ENCODE measurements around the gene CAPN2.

CAPN2 gene

GRCh38 chr1:223727541-223727940 is 15.2 kb downstream of the CAPN2 start:
- peak overlapping the region; percentile 82 for H3K4me3 ChIP-seq (IDR thresholded peaks at IDR 0.05; ENCODE audit: insufficient read depth, low read depth, low read length)
- no peak overlapping the region for H3K9ac ChIP-seq
- H4K20me1 ChIP-seq (ENCODE audit: insufficient read depth): no peaks in the 10 kb centered on the region
- H3K36me3 ChIP-seq (ENCODE audit: insufficient read depth): no peaks in the 10 kb centered on the region
- H3K4me1 ChIP-seq (ENCODE audit: low read depth, poor library complexity, severe bottlenecking): peaks cover 22% of the 10 kb centered on the region
- H3K27ac ChIP-seq: peak overlapping the region; percentile 82; the same call in 1 of the 2 replicates
- H3K79me2 ChIP-seq (ENCODE audit: insufficient read depth, low read depth): 0 out of 2 replicates have a peak, but pooled peaks cover 12% of the 10 kb centered on the region
- no peak for TF ChIP-seq CTCF (conservative IDR thresholded peaks at IDR 0.05; ENCODE audit: low read depth, low read length)
- H3K4me2 ChIP-seq: peak overlapping the region; percentile 99
- H3K27me3 ChIP-seq (ENCODE audit: insufficient read depth, low read depth): no peaks in the 10 kb centered on the region
- no peak overlapping the region for H2AFZ ChIP-seq (ENCODE audit: low read depth)

GRCh38 chr1:223729906-223730305 is 17.6 kb downstream of the CAPN2 start:
- Histone ChIP-seq H3K36me3 (ENCODE audit: insufficient read depth) (no peaks in the 10 kb centered on the region), H3K27ac (no peak overlapping the region), H3K9ac (no peak overlapping the region), H2AFZ (ENCODE audit: low read depth) (no peak overlapping the region), H4K20me1 (ENCODE audit: insufficient read depth) (no peaks in the 10 kb centered on the region), H3K79me2 (ENCODE audit: insufficient read depth, low read depth) (0 out of 2 replicates have a peak, but pooled peaks cover 12% of the 10 kb centered on the region), H3K27me3 (ENCODE audit: insufficient read depth, low read depth) (no peaks in the 10 kb centered on the region), H3K4me2 (no peak overlapping the region), H3K4me1 (ENCODE audit: low read depth, poor library complexity, severe bottlenecking) (peaks cover 29% of the 10 kb centered on the region), H3K4me3 (IDR thresholded peaks at IDR 0.05; ENCODE audit: insufficient read depth, low read depth, low read length) (no peak overlapping the region)
- TF ChIP-seq CTCF (conservative IDR thresholded peaks at IDR 0.05; ENCODE audit: low read depth, low read length): no peak

- Histone ChIP-seq H3K79me2 (ENCODE audit: insufficient read depth, low read depth) (0 out of 2 replicates have a peak, but pooled peaks cover 12% of the 10 kb centered on the region), H2AFZ (ENCODE audit: low read depth) (no peak overlapping the region), H3K4me3 (IDR thresholded peaks at IDR 0.05; ENCODE audit: insufficient read depth, low read depth, low read length) (no peak overlapping the region), H3K4me2 (no peak overlapping the region), H3K9ac (no peak overlapping the region), H4K20me1 (ENCODE audit: insufficient read depth) (no peaks in the 10 kb centered on the region), H3K36me3 (ENCODE audit: insufficient read depth) (no peaks in the 10 kb centered on the region), H3K4me1 (ENCODE audit: low read depth, poor library complexity, severe bottlenecking) (peaks cover 29% of the 10 kb centered on the region), H3K27me3 (ENCODE audit: insufficient read depth, low read depth) (no peaks in the 10 kb centered on the region), H3K27ac (no peak overlapping the region)
- no peak for TF ChIP-seq CTCF (conservative IDR thresholded peaks at IDR 0.05; ENCODE audit: low read depth, low read length)
Measured at GRCh38 chr1:223730479-223731132, 18.3 kb downstream of the CAPN2 start.

- Histone ChIP-seq H3K4me3 (IDR thresholded peaks at IDR 0.05; ENCODE audit: insufficient read depth, low read depth, low read length) (no peak overlapping the region), H3K4me2 (no peak overlapping the region), H3K79me2 (ENCODE audit: insufficient read depth, low read depth) (0 out of 2 replicates have a peak, but pooled peaks cover 8% of the 10 kb centered on the region), H3K27me3 (ENCODE audit: insufficient read depth, low read depth) (no peaks in the 10 kb centered on the region), H4K20me1 (ENCODE audit: insufficient read depth) (no peaks in the 10 kb centered on the region), H3K9ac (no peak overlapping the region), H2AFZ (ENCODE audit: low read depth) (no peak overlapping the region), H3K36me3 (ENCODE audit: insufficient read depth) (no peaks in the 10 kb centered on the region), H3K27ac (no peak overlapping the region), H3K4me1 (ENCODE audit: low read depth, poor library complexity, severe bottlenecking) (peaks cover 23% of the 10 kb centered on the region)
- no peak for TF ChIP-seq CTCF (conservative IDR thresholded peaks at IDR 0.05; ENCODE audit: low read depth, low read length)
Measured at GRCh38 chr1:223731133-223731770, 18.9 kb downstream of the CAPN2 start.
